ENCODE measurements around the gene DCPS. TPM values are rescaled to one million over a fixed set of nuclear protein-coding genes. Genes with fewer than 3 reads are reported as not detected.

Gene DCPS
- total RNA-seq, 1 donor from 2014 or later, result 15.5 TPM

GRCh38 chr11:126355324-126355925 lies 51.6 kb downstream of the DCPS start, which contains the start of gene ST3GAL4:
ST3GAL4 (plus strand) TSS chr11:126355686; CDS start chr11:126406156, 50,470 bp downstream.
- Histone ChIP-seq H3K4me3 (peak within 1 kb of the TSS; percentile 72 to 86), H3K27ac (peak within 1 kb of the TSS; percentile 88), H3K4me1 (peaks cover 76% of the 10 kb centered on the region), H3K9me3 (no peaks in the 10 kb centered on the region), H3K36me3 (no peaks in the 10 kb centered on the region), H3K27me3 (no peaks in the 10 kb centered on the region)
- peak in 1 of 2 donors; percentile 89 for DNase-seq (ENCODE audit: extremely low spot score in 2 of 2)
- TF ChIP-seq POLR2AphosphoS5 (IDR thresholded peaks at IDR 0.05; ENCODE audit: insufficient read depth in 1 of 2, low read depth in 1 of 2) (peak in 1 of 2 donors; percentile 74), CTCF (IDR thresholded peaks at IDR 0.05) (no peak), POLR2A (IDR thresholded peaks at IDR 0.05) (peak in 1 of 2 donors; percentile 24)
- intact Hi-C loops (cut with DNase I), result loop anchor here (5.0 kb wide), 1 partner anchor 62 kb away; no protein-coding TSS in a partner anchor

- H3K36me3 ChIP-seq, result no peaks in the 10 kb centered on the region
- no peaks in the 10 kb centered on the region for H3K27me3 ChIP-seq
- H3K27ac ChIP-seq, result peak overlapping the region; percentile 88
- H3K4me1 ChIP-seq, result peaks cover 80% of the 10 kb centered on the region
- no peaks in the 10 kb centered on the region for H3K9me3 ChIP-seq
- intact Hi-C loops (cut with DNase I), result loop anchor here (5.0 kb wide), 1 partner anchor 61 kb away; no protein-coding TSS in a partner anchor
- H3K4me3 ChIP-seq, result peak overlapping the region; percentile 72 to 86
- DNase-seq (ENCODE audit: extremely low spot score in 2 of 2), result peak in 1 of 2 donors; percentile 89
- peak in 1 of 2 donors; percentile 17 for TF ChIP-seq POLR2AphosphoS5 (IDR thresholded peaks at IDR 0.05; ENCODE audit: insufficient read depth in 1 of 2, low read depth in 1 of 2)
- no peak for TF ChIP-seq POLR2A (IDR thresholded peaks at IDR 0.05)
These were observed 52.4 kb downstream of the DCPS start for GRCh38 chr11:126355926-126356897.

- Histone ChIP-seq H3K9me3 (no peaks in the 10 kb centered on the region), H3K4me1 (peaks cover 77% of the 10 kb centered on the region), H3K27me3 (no peaks in the 10 kb centered on the region), H3K27ac (peak overlapping the region; percentile 88), H3K36me3 (no peaks in the 10 kb centered on the region), H3K4me3 (peak overlapping the region; percentile 72 to 86)
- TF ChIP-seq CTCF (IDR thresholded peaks at IDR 0.05), result no peak
- TF ChIP-seq POLR2A (IDR thresholded peaks at IDR 0.05), result no peak
- no peak for TF ChIP-seq POLR2AphosphoS5 (IDR thresholded peaks at IDR 0.05; ENCODE audit: insufficient read depth in 1 of 2, low read depth in 1 of 2)
- intact Hi-C loops (cut with DNase I), result loop anchor here (5.0 kb wide), 1 partner anchor 60 kb away; no protein-coding TSS in a partner anchor
- DNase-seq (ENCODE audit: extremely low spot score in 2 of 2), result no peak
These were observed 53.4 kb downstream of the DCPS start for GRCh38 chr11:126357055-126357962.

- intact Hi-C loops (cut with DNase I), result loop anchor here (5.0 kb wide), 1 partner anchor 59 kb away; no protein-coding TSS in a partner anchor
- Histone ChIP-seq H3K4me1 (peaks cover 77% of the 10 kb centered on the region), H3K36me3 (no peaks in the 10 kb centered on the region), H3K27me3 (no peaks in the 10 kb centered on the region), H3K27ac (peak overlapping the region; percentile 88), H3K4me3 (peak overlapping the region; percentile 72 to 86), H3K9me3 (no peaks in the 10 kb centered on the region)
- no peak for DNase-seq (ENCODE audit: extremely low spot score in 2 of 2)
- TF ChIP-seq POLR2AphosphoS5 (IDR thresholded peaks at IDR 0.05; ENCODE audit: insufficient read depth in 1 of 2, low read depth in 1 of 2) (no peak), CTCF (IDR thresholded peaks at IDR 0.05) (no peak), POLR2A (IDR thresholded peaks at IDR 0.05) (no peak)
These were observed 54.3 kb downstream of the DCPS start for GRCh38 chr11:126357969-126358762.
